HFFc6 (cell line): ENCODE data around the gene RHOBTB3. TPM values are rescaled to one million over a fixed set of nuclear protein-coding genes. Genes with fewer than 3 reads are reported as not detected.

Experiments used
- DNase-seq: peaks from one replicate; pipeline ENCODE4 v3.0.0-alpha.2; 2018
- H3K27ac Mint-ChIP-seq: 2 replicates; pipeline ENCODE4 v1.8.0; 2020; ENCODE audit warnings: mild to moderate bottlenecking, mixed read lengths
- H3K27me3 Mint-ChIP-seq: 2 replicates; pipeline ENCODE4 v1.8.0; 2021; ENCODE audit warnings: mild to moderate bottlenecking, moderate library complexity, mixed read lengths; ENCODE audit not compliant: insufficient read depth
- H3K36me3 Mint-ChIP-seq: 2 replicates; pipeline ENCODE4 v1.8.0; 2021; ENCODE audit warnings: low read depth, mixed read lengths
- H3K4me1 Mint-ChIP-seq: 2 replicates; pipeline ENCODE4 v1.8.0; 2020; ENCODE audit warnings: low read depth, mixed read lengths
- H3K4me3 Mint-ChIP-seq: 2 replicates; pipeline ENCODE4 v1.8.0; 2020; ENCODE audit warnings: mild to moderate bottlenecking, moderate library complexity, mixed read lengths
- H3K9me3 Mint-ChIP-seq: 2 replicates; pipeline ENCODE4 v1.8.0; 2020; ENCODE audit warnings: mild to moderate bottlenecking, mixed read lengths
- CTCF ChIP-seq: fragments of 200-600 bp; sonication (generic); IDR thresholded peaks from 2 replicates; pipeline ENCODE4 v1.5.0; 2021; ENCODE audit warnings: antibody characterized with exemption, mild to moderate bottlenecking
- total RNA-seq, 6 experiments: library from RNA; stranded (reverse); fragmentation: NEBNext Ultra II Directional; extraction: Animal tissue kit (Norgen Biotek cat#: 25700); gene quantifications; 2 replicates in 1 of 6; 3 replicates in 5 of 6; pipeline ENCODE4 v1.2.3, GENCODE V29; 2021

Gene RHOBTB3
- total RNA-seq, 6 experiments from 2014 or later: 110 to 184 (median 160) TPM

GRCh38 chr5:95733107-95733665 is 2.0 kb downstream of the RHOBTB3 start:
- peak overlapping the region; percentile 52 for H3K27ac Mint-ChIP-seq
- peaks cover 51% of the 10 kb centered on the region for H3K36me3 Mint-ChIP-seq
- no peak for DNase-seq
- H3K9me3 Mint-ChIP-seq: no peaks in the 10 kb centered on the region; the same call in 1 of the 2 replicates
- H3K4me3 Mint-ChIP-seq: peak overlapping the region; percentile 99
- no peak for TF ChIP-seq CTCF
- H3K27me3 Mint-ChIP-seq: peaks cover 2% of the 10 kb centered on the region; the same call in 1 of the 2 replicates
- H3K4me1 Mint-ChIP-seq: peaks cover 75% of the 10 kb centered on the region

GRCh38 chr5:95734187-95734586 is 3.1 kb downstream of the RHOBTB3 start:
- TF ChIP-seq CTCF: no peak
- peaks cover 61% of the 10 kb centered on the region for H3K36me3 Mint-ChIP-seq
- peaks cover 75% of the 10 kb centered on the region for H3K4me1 Mint-ChIP-seq
- no peaks in the 10 kb centered on the region; the same call in 1 of the 2 replicates for H3K9me3 Mint-ChIP-seq
- peak overlapping the region; percentile 99 for H3K4me3 Mint-ChIP-seq
- H3K27me3 Mint-ChIP-seq: peaks cover 6% of the 10 kb centered on the region
- peak overlapping the region; percentile 69; the same call in 1 of the 2 replicates for H3K27ac Mint-ChIP-seq
- no peak for DNase-seq

GRCh38 chr5:95734906-95735305 is 3.8 kb downstream of the RHOBTB3 start:
- H3K4me3 Mint-ChIP-seq: peak overlapping the region; percentile 99
- peak overlapping the region; percentile 69 for H3K27ac Mint-ChIP-seq
- no peak for TF ChIP-seq CTCF
- no peak for DNase-seq
- H3K36me3 Mint-ChIP-seq: peaks cover 68% of the 10 kb centered on the region
- peaks cover 6% of the 10 kb centered on the region for H3K27me3 Mint-ChIP-seq
- peaks cover 74% of the 10 kb centered on the region for H3K4me1 Mint-ChIP-seq
- H3K9me3 Mint-ChIP-seq: no peaks in the 10 kb centered on the region; the same call in 1 of the 2 replicates

GRCh38 chr5:95735406-95735805 is 4.3 kb downstream of the RHOBTB3 start:
- Mint-ChIP-seq H3K4me3 (peak overlapping the region; percentile 99), H3K27me3 (peaks cover 6% of the 10 kb centered on the region), H3K4me1 (peaks cover 74% of the 10 kb centered on the region), H3K27ac (peak overlapping the region; percentile 69), H3K36me3 (peaks cover 73% of the 10 kb centered on the region), H3K9me3 (no peaks in the 10 kb centered on the region; the same call in 1 of the 2 replicates)
- TF ChIP-seq CTCF: no peak
- no peak for DNase-seq

GRCh38 chr5:95738072-95738471 is 6.9 kb downstream of the RHOBTB3 start:
- peaks cover 78% of the 10 kb centered on the region for H3K36me3 Mint-ChIP-seq
- H3K4me3 Mint-ChIP-seq: peak overlapping the region; percentile 26; the same call in 1 of the 2 replicates
- peaks cover 85% of the 10 kb centered on the region for H3K4me1 Mint-ChIP-seq
- DNase-seq: no peak
- no peaks in the 10 kb centered on the region; the same call in 1 of the 2 replicates for H3K9me3 Mint-ChIP-seq
- no peak overlapping the region; the same call in 1 of the 2 replicates for H3K27ac Mint-ChIP-seq
- no peak for TF ChIP-seq CTCF
- H3K27me3 Mint-ChIP-seq: peaks cover 5% of the 10 kb centered on the region; the same call in 1 of the 2 replicates
